B cell (primary cell): Measurements from ENCODE around the gene ATXN7L2. TPM values are rescaled to one million over a fixed set of nuclear protein-coding genes. Genes with fewer than 3 reads are reported as not detected.
A peak's percentile ranks its signal among the peaks of the same experiment; 100 is the strongest.

Experiments used
- ATAC-seq: fragments of 200-7000 bp; cut with Tn5 transposase; one replicate; pipeline ENCODE4 v1.10.0; 2021; ENCODE audit warnings: low read depth, mild to moderate bottlenecking, moderate number of reproducible peaks, moderate library complexity
- CTCF ChIA-PET: fragments of 350-600 bp; sonication (Branson Sonifier 250); formaldehyde crosslinking; loops from one replicate; lab custom pipeline; 2021; ENCODE audit warnings: antibody characterized with exemption, inconsistent platforms; lab: Charles Lee
- POLR2A ChIA-PET: fragments of 350-600 bp; sonication (Branson Sonifier 250); formaldehyde crosslinking; loops from one replicate; lab custom pipeline; 2021; ENCODE audit warnings: antibody characterized with exemption; lab: Charles Lee
- DNase-seq: peaks from one replicate; pipeline ENCODE4 v3.0.0; 2013
- H2AFZ ChIP-seq: 2 replicates; pipeline ENCODE4 v1.6.1; 2012; ENCODE audit warnings: mild to moderate bottlenecking, low read depth, low read length; ENCODE audit not compliant: insufficient read depth, poor library complexity, severe bottlenecking
- H3K27ac ChIP-seq, 2 donors: 1 replicate in 1 of 2; 2 replicates in 1 of 2; pipeline ENCODE4 v1.5.1; 2012 to 2013; ENCODE audit warnings: low read length in 2 of 2, mild to moderate bottlenecking in 2 of 2, moderate library complexity in 1 of 2
- H3K27me3 ChIP-seq, 4 experiments: fragments of 200-600 bp in 1 of 4; sonication (generic) in 1 of 4; replicated peaks in 1 of 4; 1 replicate in 2 of 4; 2 replicates in 2 of 4; pipeline versions ENCODE4 v1.6.1 to v1.7.0; 2013 to 2016; ENCODE audit warnings: low read length in 3 of 4, mild to moderate bottlenecking in 2 of 4, mixed read lengths in 1 of 4, moderate library complexity in 1 of 4; ENCODE audit not compliant: insufficient read depth in 4 of 4, control insufficient read depth in 3 of 4; ENCODE audit errors: control extremely low read depth in 1 of 4
- H3K36me3 ChIP-seq, 2 experiments: replicated peaks in 1 of 2; 1 replicate in 1 of 2; 2 replicates in 1 of 2; pipeline versions ENCODE4 v1.6.1 to v1.7.1; 2013; ENCODE audit warnings: low read length in 1 of 2; ENCODE audit not compliant: insufficient read depth in 2 of 2, control insufficient read depth in 1 of 2; ENCODE audit errors: control extremely low read depth in 1 of 2, extremely low read depth in 1 of 2
- H3K4me1 ChIP-seq, 2 donors: fragments of 200-600 bp in 1 of 2; sonication (generic) in 1 of 2; 1 replicate in 1 of 2; 2 replicates in 1 of 2; pipeline versions ENCODE4 v1.5.1 to v1.6.1; 2013 to 2017; ENCODE audit warnings: low read length in 2 of 2; ENCODE audit not compliant: control insufficient read depth in 2 of 2, insufficient read depth in 2 of 2
- H3K4me2 ChIP-seq: replicated peaks from 2 replicates; pipeline ENCODE3; 2012; ENCODE audit warnings: mild to moderate bottlenecking, low read depth, low read length; ENCODE audit not compliant: poor library complexity, severe bottlenecking
- H3K4me3 ChIP-seq, 5 experiments: fragments of 200-600 bp in 1 of 5; sonication (generic) in 1 of 5; 1 replicate in 3 of 5; 2 replicates in 2 of 5; pipeline versions ENCODE4 v1.5.1 to v1.7.0; 2011 to 2016; ENCODE audit warnings: low read length in 4 of 5, mild to moderate bottlenecking in 4 of 5, low read depth in 2 of 5, control low read depth in 1 of 5, moderate library complexity in 1 of 5; ENCODE audit not compliant: insufficient read depth in 1 of 5; ENCODE audit errors: control extremely low read depth in 1 of 5, extremely low read depth in 1 of 5
- H3K79me2 ChIP-seq: fragments of 200-600 bp; sonication (generic); one replicate; pipeline ENCODE4 v1.6.0; 2016; ENCODE audit warnings: low read length; ENCODE audit not compliant: control insufficient read depth, insufficient read depth
- H3K9ac ChIP-seq: fragments of 200-600 bp; sonication (generic); 2 replicates; pipeline ENCODE4 v1.6.1; 2017; ENCODE audit warnings: mild to moderate bottlenecking, low read length, moderate library complexity
- H3K9me3 ChIP-seq, 3 donors: one replicate each; pipeline versions ENCODE4 v1.6.1 to v1.7.1; 2013; ENCODE audit warnings: low read length in 2 of 3; ENCODE audit not compliant: control insufficient read depth in 2 of 3, insufficient read depth in 1 of 3; ENCODE audit errors: control extremely low read depth in 1 of 3
- H4K20me1 ChIP-seq: 2 replicates; pipeline ENCODE4 v1.6.0; 2012; ENCODE audit warnings: mild to moderate bottlenecking, low read length; ENCODE audit not compliant: insufficient read depth, control insufficient read depth, poor library complexity, severe bottlenecking
- H3K27ac Mint-ChIP-seq: one replicate; pipeline ENCODE4 v1.8.0; 2021; ENCODE audit warnings: mixed read lengths
- H3K27me3 Mint-ChIP-seq: one replicate; pipeline ENCODE4 v1.8.0; 2021; ENCODE audit warnings: mixed read lengths
- H3K4me1 Mint-ChIP-seq: one replicate; pipeline ENCODE4 v1.8.0; 2021; ENCODE audit warnings: mixed read lengths
- H3K4me3 Mint-ChIP-seq: one replicate; pipeline ENCODE4 v1.8.0; 2021; ENCODE audit warnings: mixed read lengths
- H3K9me3 Mint-ChIP-seq: one replicate; pipeline ENCODE4 v1.8.0; 2022; ENCODE audit warnings: mixed read lengths; ENCODE audit not compliant: insufficient read depth
- CTCF ChIP-seq: fragments of 200-600 bp; IDR thresholded peaks from one replicate; pipeline ENCODE4 v1.8.0; 2022; ENCODE audit warnings: antibody characterized with exemption, mild to moderate bottlenecking
- EZH2 ChIP-seq: IDR thresholded peaks from 2 replicates; pipeline ENCODE4 v1.6.1; 2012; ENCODE audit warnings: borderline replicate concordance, low read depth, mild to moderate bottlenecking, moderate library complexity, low read length; ENCODE audit not compliant: insufficient read depth, poor library complexity, severe bottlenecking
- WGBS: methylation state at CpG from one replicate; pipeline ENCODE4 v1.1.5; 2013; ENCODE audit warnings: missing lambda C conversion rate; ENCODE audit not compliant: insufficient coverage; 5-methylcytosine and 5-hydroxymethylcytosine counted together
- intact Hi-C: fragments of 100-400 bp; cut with micrococcal nuclease; formaldehyde crosslinking; loops from one replicate; pipeline ENCODE4 v1.10.0; 2022
- polyA plus RNA-seq: library from polyadenylated mRNA; depleted of rRNA; stranded (reverse); fragments of >200 nt; gene quantifications from 2 replicates; pipeline ENCODE4 v1.2.3, GENCODE V29; 2012
- total RNA-seq, 2 donors: library from RNA; stranded (reverse); fragments of 120-200 nt in 1 of 2; gene quantifications; 1 replicate in 1 of 2; 2 replicates in 1 of 2; pipeline versions ENCODE4 v1.2.3 to v1.2.4, GENCODE V29; 2013 to 2022

Gene ATXN7L2
- total and polyA plus RNA-seq, 2 donors (not counting 1 experiment from before 2014, with no cell fraction given), result 10.9 to 12.4 TPM

GRCh38 chr1:109493805-109494539 is 10.3 kb downstream of the ATXN7L2 start, which contains the start of gene CYB561D1:
Gene CYB561D1, plus strand, starts transcription at chr1:109494094. Its CDS starts 46 bp downstream, at chr1:109494140.
- DNase-seq (peak; percentile 94), ATAC-seq (peak; percentile 89)
- no peaks in the 10 kb centered on the region for H3K9me3 ChIP-seq
- peak within 1 kb of the TSS; percentile 63 for H3K4me2 ChIP-seq
- peak within 1 kb of the TSS; percentile 14 to 46 for H3K27ac ChIP-seq
- POLR2A ChIA-PET, result interaction anchor here (0.9 to 1.1 kb wide), 3 partner anchors 10 to 68 kb away, joined by 4 to 7 read pairs (median 5); partner anchors contain the start of gene PSMA5
- TF ChIP-seq EZH2, result no peak
- TF ChIP-seq CTCF, result peak; percentile 91
- Mint-ChIP-seq H3K9me3 (no peaks in the 10 kb centered on the region), H3K27me3 (no peaks in the 10 kb centered on the region), H3K4me1 (peaks cover 40% of the 10 kb centered on the region), H3K4me3 (peak within 1 kb of the TSS; percentile 97), H3K27ac (peak within 1 kb of the TSS; percentile 93)
- no peaks in the 10 kb centered on the region for H3K27me3 ChIP-seq
- H3K4me3 ChIP-seq, result peak within 1 kb of the TSS; percentile 48 to 97 (median 88)
- peaks cover 44% of the 10 kb centered on the region for H4K20me1 ChIP-seq
- intact Hi-C loops, result loop anchor here (1.0 to 5.0 kb wide), 8 partner anchors 11 to 493 kb away; partner anchors contain the start of genes AMIGO1, ATXN7L2, GNAI3 and PSMA5
- peaks cover 16 to 33% of the 10 kb centered on the region in 2 donors for H3K4me1 ChIP-seq
- H3K9ac ChIP-seq, result peak within 1 kb of the TSS; percentile 91
- under 1% methylated on average over 41 of the region's 44 CpGs for WGBS
- peak within 1 kb of the TSS; percentile 93 for H2AFZ ChIP-seq
- CTCF ChIA-PET, result interaction anchor here (0.8 to 37.9 kb wide), 14 partner anchors 10 to 1283 kb away, joined by 3 to 926 read pairs (median 6); partner anchors contain the start of genes AHCYL1, AMIGO1, ATXN7L2 and GPR61
- peaks cover 0 to 56% of the 10 kb centered on the region in 2 experiments for H3K36me3 ChIP-seq
- H3K79me2 ChIP-seq, result peaks cover 54% of the 10 kb centered on the region

GRCh38 chr1:109495738-109496137 is 12.0 kb downstream of the ATXN7L2 start:
- H3K36me3 ChIP-seq, result peaks cover 0 to 54% of the 10 kb centered on the region in 2 experiments
- peaks cover 58% of the 10 kb centered on the region for H4K20me1 ChIP-seq
- intact Hi-C loops, result no loop called here
- Mint-ChIP-seq H3K4me3 (peak overlapping the region; percentile 97), H3K4me1 (peaks cover 47% of the 10 kb centered on the region), H3K27ac (no peak overlapping the region), H3K9me3 (no peaks in the 10 kb centered on the region), H3K27me3 (no peaks in the 10 kb centered on the region)
- CTCF ChIA-PET, result interaction anchor here (1.8 to 37.9 kb wide), 2 partner anchors 20 to 36 kb away, joined by 6 to 926 read pairs; partner anchors contain the start of gene GPR61
- no peak for TF ChIP-seq CTCF
- no peak overlapping the region for H3K4me2 ChIP-seq
- no peaks in the 10 kb centered on the region for H3K9me3 ChIP-seq
- DNase-seq, result no peak
- no peak overlapping the region for H3K27ac ChIP-seq
- no peaks in the 10 kb centered on the region for H3K27me3 ChIP-seq
- H2AFZ ChIP-seq, result no peak overlapping the region
- POLR2A ChIA-PET, result no interaction called here
- H3K9ac ChIP-seq, result no peak overlapping the region
- H3K4me3 ChIP-seq, result no peak overlapping the region
- peaks cover 54% of the 10 kb centered on the region for H3K79me2 ChIP-seq
- peaks cover 16 to 29% of the 10 kb centered on the region in 2 donors for H3K4me1 ChIP-seq
- no peak for ATAC-seq
- WGBS, result 100% methylated on average over 7 of the region's 7 CpGs
